SK-N-DZ (cell line): ENCODE data around the gene TSPAN10.
A peak's percentile ranks its signal among the peaks of the same experiment; 100 is the strongest.

ENCODE experiments used
- DNase-seq: peaks from one replicate; pipeline ENCODE4 v3.0.0-alpha.2; 2015; ENCODE audit warnings: low spot score

Gene TSPAN10

GRCh38 chr17:81660441-81660840, 23.4 kb downstream of the TSPAN10 start:
- DNase-seq = no peak

- DNase-seq = no peak
Measured at GRCh38 chr17:81662002-81662401, 25.0 kb downstream of the TSPAN10 start.

DNA sequence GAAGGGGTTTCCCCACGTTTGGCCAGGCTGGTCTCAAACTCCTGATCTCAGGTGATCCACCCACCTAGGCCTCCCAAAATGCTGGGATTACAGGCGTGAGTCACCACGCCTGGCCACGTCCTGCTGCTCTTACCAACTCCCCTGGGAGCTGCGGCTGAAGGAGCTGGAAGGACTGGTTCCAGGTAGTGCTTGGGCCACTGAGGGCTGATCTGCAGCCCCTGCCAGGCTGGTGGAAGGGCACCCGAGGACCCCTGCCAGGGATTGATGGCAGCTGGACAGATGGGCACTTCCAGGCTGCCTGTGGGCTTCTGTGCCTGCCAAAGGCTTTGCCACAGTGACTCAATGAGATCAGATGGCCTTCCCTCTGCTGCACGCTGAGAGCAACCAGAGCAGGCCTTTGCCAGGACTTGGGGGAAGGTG, 27.1 kb downstream of the TSPAN10 start:
- no peak for DNase-seq

- no peak for DNase-seq
Measured at GRCh38 chr17:81665205-81666091, 28.5 kb downstream of the TSPAN10 start.

DNA sequence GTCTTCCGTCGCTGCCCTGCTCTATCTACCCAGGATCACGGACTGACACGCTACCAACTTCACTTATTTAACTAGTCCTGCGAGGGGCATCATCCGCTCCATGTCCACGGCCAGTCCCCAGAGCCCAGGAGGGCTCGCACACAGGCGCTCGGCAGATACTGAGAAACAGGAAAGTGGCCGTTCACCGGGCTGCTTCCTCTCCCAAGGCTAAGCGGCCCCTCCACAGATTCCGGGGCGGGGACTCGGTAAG, 29.0 kb downstream of the TSPAN10 start:
- peak; percentile 73 for DNase-seq

- peak; percentile 97 for DNase-seq
Measured at GRCh38 chr17:81666342-81667191, 29.6 kb downstream of the TSPAN10 start, which contains the start of the genes CCDC137 and OXLD1. TSS of gene CCDC137 (plus strand) at chr17:81666737. CDS start at chr17:81666767, 30 bp downstream. TSS of gene OXLD1 (minus strand) at chr17:81666605. CDS start at chr17:81666577, 28 bp downstream.

GRCh38 chr17:81667754-81668153, 30.8 kb downstream of the TSPAN10 start:
- DNase-seq = no peak

DNA sequence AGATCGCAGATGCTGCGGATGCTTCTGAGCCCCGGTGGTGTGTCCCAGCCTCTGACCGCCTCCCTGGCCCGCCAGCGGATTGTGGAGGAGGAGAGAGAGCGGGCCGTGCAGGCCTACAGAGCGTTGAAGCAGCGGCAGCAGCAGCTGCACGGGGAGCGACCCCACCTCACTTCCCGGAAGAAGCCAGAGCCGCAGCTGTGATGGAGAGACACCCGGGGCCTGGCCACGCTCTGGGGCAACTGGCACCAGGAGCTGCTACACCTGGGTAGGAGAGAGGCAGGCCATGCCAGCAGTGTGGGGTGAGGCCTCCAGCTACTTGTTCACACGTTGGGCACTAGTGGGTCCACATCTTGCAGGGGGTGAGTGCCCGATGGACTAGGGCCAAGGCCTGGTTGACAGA, 35.5 kb downstream of the TSPAN10 start:
- no peak for DNase-seq

- no peak for DNase-seq
Measured at GRCh38 chr17:81672954-81673353, 36.0 kb downstream of the TSPAN10 start.

GRCh38 chr17:81673561-81674258, 36.7 kb downstream of the TSPAN10 start:
- DNase-seq = no peak

GRCh38 chr17:81675515-81676221, 38.7 kb downstream of the TSPAN10 start:
- peak; percentile 52 for DNase-seq

- DNase-seq = no peak
Measured at GRCh38 chr17:81676906-81677305, 39.9 kb downstream of the TSPAN10 start.

DNA sequence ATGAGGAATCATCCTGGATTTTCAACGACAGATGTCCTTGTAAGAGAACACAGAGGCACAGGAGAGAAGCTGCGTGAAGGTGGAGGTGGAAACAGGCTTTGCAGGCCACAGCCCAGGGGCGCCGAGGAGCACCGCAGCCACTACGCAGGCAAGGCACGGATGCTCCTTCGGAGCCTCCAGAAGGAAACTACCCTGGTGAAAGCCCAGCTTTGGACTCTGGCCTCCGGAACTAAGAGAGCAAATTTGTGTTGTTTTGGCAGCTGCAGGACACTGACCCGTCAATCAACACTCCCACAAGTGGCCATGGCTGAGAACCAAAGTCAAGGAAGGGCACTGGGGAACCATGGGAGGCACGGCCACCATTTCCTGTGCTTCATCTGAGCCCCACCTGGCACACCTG, 43.2 kb downstream of the TSPAN10 start:
- DNase-seq = no peak

DNA sequence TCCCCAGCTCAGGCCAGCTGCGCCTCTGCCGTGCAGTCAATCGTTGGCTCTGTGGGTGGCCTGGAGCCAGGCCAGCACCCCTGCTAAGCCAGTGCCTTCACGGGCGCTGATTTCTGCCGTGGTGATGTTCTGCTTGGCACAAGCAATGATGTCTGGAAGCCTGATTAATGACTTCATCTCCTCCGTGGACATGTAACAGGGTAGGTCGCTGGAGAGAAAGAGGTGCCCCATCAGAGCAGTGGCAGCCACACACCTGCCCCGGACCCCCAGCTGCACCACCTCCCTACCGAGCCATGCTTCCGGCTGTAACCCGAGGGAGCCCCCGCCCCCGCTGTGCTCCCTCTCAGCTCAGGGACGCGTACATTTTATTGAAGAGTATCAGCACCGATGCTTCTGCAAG, 44.7 kb downstream of the TSPAN10 start:
- DNase-seq = no peak

DNA sequence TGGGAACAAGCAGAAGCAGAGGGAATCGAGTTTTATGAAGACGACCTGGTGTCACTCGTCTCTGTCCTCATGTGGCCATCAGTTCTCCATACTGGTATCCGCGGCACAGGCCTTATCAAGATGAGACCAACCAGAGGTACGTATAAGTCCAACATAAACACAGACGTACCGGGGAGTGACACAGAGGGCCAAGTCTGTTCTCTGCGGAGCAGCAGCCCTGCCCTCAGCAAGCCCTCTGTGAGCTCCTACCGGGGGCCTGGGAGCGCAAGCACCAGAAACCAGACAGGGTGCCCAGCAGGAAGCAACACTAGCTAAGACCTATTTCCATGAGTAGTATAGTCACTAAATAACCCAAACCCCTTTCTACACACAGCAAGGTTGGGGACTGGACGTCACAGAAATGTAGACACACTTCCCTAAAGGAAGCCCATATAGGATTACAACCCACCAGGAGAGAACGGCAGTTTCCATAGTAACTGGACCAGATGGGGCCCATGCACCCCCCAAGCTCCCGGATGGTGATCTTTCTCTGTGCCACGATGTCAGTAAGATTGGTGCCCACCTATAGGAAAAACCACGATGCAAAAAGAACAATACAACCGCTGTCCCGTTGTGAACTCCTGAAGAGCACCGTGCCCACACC, 45.7 kb downstream of the TSPAN10 start:
- no peak for DNase-seq

- DNase-seq = no peak
Measured at GRCh38 chr17:81683208-81683583, 46.2 kb downstream of the TSPAN10 start.

DNA sequence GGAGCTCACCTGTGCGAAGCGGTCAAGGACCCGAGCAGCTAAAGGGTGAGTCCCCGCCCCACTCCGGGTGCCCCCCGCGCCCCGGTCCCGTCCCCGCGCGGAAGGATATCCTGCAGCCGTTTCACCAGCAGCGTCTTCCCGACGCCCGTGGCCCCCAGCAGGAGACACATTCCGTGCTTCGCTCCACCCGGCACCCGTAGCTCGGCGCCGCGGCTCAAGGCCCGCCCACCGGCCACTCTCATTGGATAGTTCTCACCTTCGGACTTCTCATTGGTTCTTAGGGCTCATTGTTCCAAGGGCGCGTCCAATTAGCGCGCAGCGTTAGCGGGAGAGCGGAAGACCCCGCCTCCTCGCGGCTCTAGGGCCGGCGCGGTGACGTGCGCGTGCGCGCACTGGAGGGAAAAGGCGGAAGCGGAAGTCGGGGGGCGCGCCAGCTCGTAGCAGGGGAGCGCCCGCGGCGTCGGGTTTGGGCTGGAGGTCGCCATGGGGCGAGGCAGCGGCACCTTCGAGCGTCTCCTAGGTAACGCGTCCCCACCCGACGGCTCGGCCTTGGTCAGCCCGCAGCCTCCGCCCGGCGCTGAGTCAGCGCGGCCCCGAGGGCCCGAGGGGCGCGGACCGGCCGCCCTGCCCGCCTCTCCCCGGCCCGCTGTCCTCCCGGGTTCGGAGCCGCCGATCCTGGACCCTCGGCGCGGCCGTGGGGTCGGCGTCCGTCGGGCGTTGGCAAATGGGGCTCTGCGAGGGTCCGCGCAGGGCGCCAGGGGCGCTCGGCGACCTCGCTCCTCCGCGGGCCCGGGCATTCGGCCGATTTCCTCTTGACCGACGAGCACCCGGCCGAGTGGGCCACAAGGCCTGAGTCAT, 46.8 kb downstream of the TSPAN10 start, which contains the start of the genes ARL16 and HGS:
Gene ARL16, minus strand, starts transcription at position 214 of the 858 bp plus-strand sequence. Its CDS starts 44 bp downstream, at position 170.
Gene HGS, plus strand, starts transcription at position 428 of the 858 bp plus-strand sequence. Its CDS starts 56 bp downstream, at position 484.
- peak; percentile 99 for DNase-seq

DNA sequence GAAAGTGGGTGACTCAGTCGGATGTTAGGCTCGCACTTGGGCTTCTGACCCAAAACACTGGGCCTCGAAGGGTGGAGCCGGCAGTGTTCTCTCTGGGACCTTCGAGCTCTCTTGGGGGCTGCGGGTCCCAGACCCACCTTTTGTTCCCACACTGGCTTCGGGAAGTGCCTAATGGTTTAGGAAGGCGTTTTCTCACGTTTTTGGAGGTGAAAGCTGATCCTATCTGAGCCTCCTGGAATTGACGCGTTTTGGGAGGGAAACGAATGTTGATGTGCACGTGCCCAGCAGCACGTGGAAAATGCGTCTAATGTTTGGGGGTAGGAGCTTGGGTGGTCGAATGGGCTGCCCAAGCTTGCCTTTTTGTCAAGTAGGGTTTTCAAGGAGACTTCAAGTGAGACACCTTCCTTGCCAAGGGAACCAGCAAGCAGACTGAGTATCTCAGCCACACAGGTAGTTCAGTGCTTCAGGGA, 47.5 kb downstream of the TSPAN10 start:
- no peak for DNase-seq

GRCh38 chr17:81685108-81685507, 48.1 kb downstream of the TSPAN10 start:
- no peak for DNase-seq
